IPS DF 4.7 (cell line): ENCODE results near the gene MCCC1.
"Not testable (repeated sequence)": the region's sequence is repeated elsewhere in the genome, so short reads cannot be mapped to it uniquely, and the experiment has no call there.

Source experiments
- DNase-seq: peaks from one replicate; pipeline ENCODE4 v3.0.0-alpha.2; 2013; ENCODE audit warnings: low spot score; ENCODE audit errors: extremely low read depth

The MCCC1 gene

GRCh38 chr3:183046883-183047282 is 52.4 kb downstream of the MCCC1 start:
- DNase-seq: no peak

GRCh38 chr3:183044547-183045229 is 54.6 kb downstream of the MCCC1 start:
- DNase-seq: no peak

- DNase-seq: no peak
Measured at GRCh38 chr3:183038757-183039156, 60.5 kb downstream of the MCCC1 start.

GRCh38 chr3:183038221-183038620 is 61.1 kb downstream of the MCCC1 start:
- no peak for DNase-seq

- DNase-seq: no peak
Measured at GRCh38 chr3:183033746-183034145, 65.5 kb downstream of the MCCC1 start.

GRCh38 chr3:183032880-183033555 is 66.3 kb downstream of the MCCC1 start:
- DNase-seq: no peak

- no peak for DNase-seq
Measured at GRCh38 chr3:183031826-183032225, 67.5 kb downstream of the MCCC1 start.

GRCh38 chr3:183028416-183028815 is 70.9 kb downstream of the MCCC1 start:
- DNase-seq: no peak

GRCh38 chr3:183027276-183027675 is 72.0 kb downstream of the MCCC1 start:
- DNase-seq: no peak

- DNase-seq: no peak
Measured at GRCh38 chr3:183022936-183023516, 76.3 kb downstream of the MCCC1 start.

GRCh38 chr3:183018421-183019192 is 80.7 kb downstream of the MCCC1 start:
- no peak for DNase-seq

GRCh38 chr3:183015185-183015584 is 84.1 kb downstream of the MCCC1 start:
- no peak for DNase-seq

GRCh38 chr3:183013856-183014255 is 85.4 kb downstream of the MCCC1 start:
- DNase-seq: no peak

- no peak for DNase-seq
Measured at GRCh38 chr3:183013074-183013473, 86.2 kb downstream of the MCCC1 start.

GRCh38 chr3:183008800-183009199 is 90.5 kb downstream of the MCCC1 start:
- no peak for DNase-seq

- no peak for DNase-seq
Measured at GRCh38 chr3:183008303-183008702, 91.0 kb downstream of the MCCC1 start.

- DNase-seq: no peak
Measured at GRCh38 chr3:183006396-183007002, 92.8 kb downstream of the MCCC1 start.

- no peak for DNase-seq
Measured at GRCh38 chr3:182999767-183000166, 99.5 kb downstream of the MCCC1 start.

GRCh38 chr3:182993486-182994201 is 105.7 kb downstream of the MCCC1 start:
- DNase-seq: not testable (repeated sequence)

- DNase-seq: no peak
Measured at GRCh38 chr3:182989566-182989965, 109.7 kb downstream of the MCCC1 start.

- DNase-seq: no peak
Measured at GRCh38 chr3:182986021-182986420, 113.3 kb downstream of the MCCC1 start.
